WTC11 (cell line): Measurements from ENCODE around the gene SLC6A18. TPM values are rescaled to one million over a fixed set of nuclear protein-coding genes. Genes with fewer than 3 reads are reported as not detected.

ENCODE experiments used
- ATAC-seq: fragments of 200-7000 bp; cut with Tn5 transposase; 2 replicates; pipeline ENCODE4 v1.10.0; 2021; ENCODE audit warnings: mild to moderate bottlenecking, moderate library complexity
- CTCF ChIA-PET: fragments of 300-600 bp; sonication (Branson Sonifier 250); formaldehyde crosslinking; loops from one replicate; lab custom pipeline; 2021; ENCODE audit warnings: antibody characterized with exemption; lab: Charles Lee
- POLR2A ChIA-PET: fragments of 350-600 bp; sonication (Branson Sonifier 250); formaldehyde crosslinking; loops from one replicate; lab custom pipeline; 2021; ENCODE audit warnings: antibody characterized with exemption; lab: Charles Lee
- DNase-seq: peaks from one replicate; pipeline ENCODE4 v3.0.0; 2021; ENCODE audit warnings: low spot score
- H3K27ac Mint-ChIP-seq: 2 replicates; pipeline ENCODE4 v1.8.0; 2021; ENCODE audit warnings: mixed read lengths
- H3K27me3 Mint-ChIP-seq: 2 replicates; pipeline ENCODE4 v1.8.0; 2021; ENCODE audit warnings: low read depth, mild to moderate bottlenecking, moderate library complexity, mixed read lengths
- H3K36me3 Mint-ChIP-seq: 2 replicates; pipeline ENCODE4 v1.8.0; 2021; ENCODE audit warnings: mixed read lengths
- H3K4me1 Mint-ChIP-seq: 2 replicates; pipeline ENCODE4 v1.8.0; 2022; ENCODE audit warnings: mixed read lengths
- H3K4me3 Mint-ChIP-seq: 2 replicates; pipeline ENCODE4 v1.8.0; 2021; ENCODE audit warnings: mild to moderate bottlenecking, moderate library complexity, mixed read lengths
- H3K9me3 Mint-ChIP-seq: 2 replicates; pipeline ENCODE4 v1.8.0; 2021; ENCODE audit warnings: mixed read lengths
- ATF1 ChIP-seq: sonication (generic); formaldehyde crosslinking; IDR thresholded peaks from 2 replicates; pipeline ENCODE4 v1.8.1; 2023; ENCODE audit warnings: mild to moderate bottlenecking, moderate library complexity, missing genetic modification reagents
- CREM ChIP-seq: sonication (generic); formaldehyde crosslinking; IDR thresholded peaks from 2 replicates; pipeline ENCODE4 v1.8.1; 2022; ENCODE audit warnings: mild to moderate bottlenecking, missing genetic modification reagents, moderate library complexity
- ELF4 ChIP-seq: sonication (generic); formaldehyde crosslinking; IDR thresholded peaks from 2 replicates; pipeline ENCODE4 v1.8.1; 2022; ENCODE audit warnings: low read depth, mild to moderate bottlenecking, moderate library complexity, missing genetic modification reagents
- EMX1 ChIP-seq: fragments of 250-450 bp; sonication (Bioruptor Pico); IDR thresholded peaks from 2 replicates; pipeline ENCODE4 v1.8.0; 2021; ENCODE audit warnings: mild to moderate bottlenecking
- GABPB1 ChIP-seq: sonication (generic); formaldehyde crosslinking; IDR thresholded peaks from 2 replicates; pipeline ENCODE4 v1.8.1; 2023; ENCODE audit warnings: mild to moderate bottlenecking, missing genetic modification reagents
- HMGA2 ChIP-seq: fragments of 250-450 bp; sonication (Bioruptor Pico); IDR thresholded peaks from 2 replicates; pipeline ENCODE4 v1.4.0; 2021; ENCODE audit warnings: mild to moderate bottlenecking, moderate library complexity
- IRF2 ChIP-seq: sonication (generic); formaldehyde crosslinking; IDR thresholded peaks from 2 replicates; pipeline ENCODE4 v1.8.0; 2022; ENCODE audit warnings: low read depth, missing genetic modification reagents, borderline replicate concordance
- JUN ChIP-seq: sonication (generic); formaldehyde crosslinking; IDR thresholded peaks from 2 replicates; pipeline ENCODE4 v1.8.0; 2023; ENCODE audit warnings: mild to moderate bottlenecking, missing genetic modification reagents
- NFATC4 ChIP-seq: fragments of 250-450 bp; sonication (Bioruptor Pico); IDR thresholded peaks from 2 replicates; pipeline ENCODE4 v1.9.0; 2021; ENCODE audit warnings: mild to moderate bottlenecking
- RELA ChIP-seq: sonication (generic); formaldehyde crosslinking; IDR thresholded peaks from 2 replicates; pipeline ENCODE4 v1.8.1; 2022; ENCODE audit warnings: missing genetic modification reagents, mild to moderate bottlenecking, borderline replicate concordance
- SP1 ChIP-seq: sonication (generic); formaldehyde crosslinking; conservative IDR thresholded peaks from 2 replicates; pipeline ENCODE4 v1.8.1; 2022; ENCODE audit warnings: missing genetic modification reagents
- TCF7 ChIP-seq: sonication (generic); formaldehyde crosslinking; IDR thresholded peaks from 2 replicates; pipeline ENCODE4 v1.8.0; 2022; ENCODE audit warnings: mild to moderate bottlenecking, low read depth, missing genetic modification reagents, moderate library complexity
- ZNF121 ChIP-seq: sonication (generic); formaldehyde crosslinking; IDR thresholded peaks from 2 replicates; pipeline ENCODE4 v1.8.0; 2023; ENCODE audit warnings: missing genetic modification reagents
- ZNF232 ChIP-seq: sonication (generic); formaldehyde crosslinking; IDR thresholded peaks from 2 replicates; pipeline ENCODE4 v1.8.0; 2022; ENCODE audit warnings: mild to moderate bottlenecking, missing genetic modification reagents
- ZNF263 ChIP-seq: sonication (generic); formaldehyde crosslinking; IDR thresholded peaks from 2 replicates; pipeline ENCODE4 v1.8.1; 2022; ENCODE audit warnings: low read depth, mild to moderate bottlenecking, moderate library complexity, missing genetic modification reagents
- total RNA-seq: library from RNA; stranded (reverse); gene quantifications from 3 replicates; pipeline ENCODE4 v1.2.3, GENCODE V29; 2021
- TF ChIP-seq, protein P1 (sequence below): sonication (generic); formaldehyde crosslinking; IDR thresholded peaks from 2 replicates; pipeline ENCODE4 v1.8.1; 2022; ENCODE audit warnings: low read depth, missing genetic modification reagents, borderline replicate concordance
- TF ChIP-seq, protein P2 (sequence below): sonication (generic); formaldehyde crosslinking; IDR thresholded peaks from 2 replicates; pipeline ENCODE4 v1.8.1; 2023; ENCODE audit warnings: mild to moderate bottlenecking, missing genetic modification reagents, borderline replicate concordance
- TF ChIP-seq, protein P3 (sequence below): fragments of 250-450 bp; sonication (Bioruptor Pico); conservative IDR thresholded peaks from 2 replicates; pipeline ENCODE4 v1.9.0; 2021; ENCODE audit warnings: mild to moderate bottlenecking
- TF ChIP-seq, protein P4 (sequence below): sonication (generic); formaldehyde crosslinking; conservative IDR thresholded peaks from 2 replicates; pipeline ENCODE4 v1.8.1; 2022; ENCODE audit warnings: mild to moderate bottlenecking, missing genetic modification reagents
- TF ChIP-seq, protein P5 (sequence below): sonication (generic); formaldehyde crosslinking; IDR thresholded peaks from 2 replicates; pipeline ENCODE4 v1.8.1; 2023; ENCODE audit warnings: mild to moderate bottlenecking, moderate library complexity, missing genetic modification reagents
- TF ChIP-seq, protein P6 (sequence below): fragments of 250-450 bp; sonication (Bioruptor Pico); IDR thresholded peaks from 2 replicates; pipeline ENCODE4 v1.9.0; 2021; ENCODE audit warnings: moderate library complexity, mild to moderate bottlenecking, inconsistent platforms, borderline replicate concordance

Gene SLC6A18
- total RNA-seq, 1 experiment from 2014 or later, result not detected

DNA sequence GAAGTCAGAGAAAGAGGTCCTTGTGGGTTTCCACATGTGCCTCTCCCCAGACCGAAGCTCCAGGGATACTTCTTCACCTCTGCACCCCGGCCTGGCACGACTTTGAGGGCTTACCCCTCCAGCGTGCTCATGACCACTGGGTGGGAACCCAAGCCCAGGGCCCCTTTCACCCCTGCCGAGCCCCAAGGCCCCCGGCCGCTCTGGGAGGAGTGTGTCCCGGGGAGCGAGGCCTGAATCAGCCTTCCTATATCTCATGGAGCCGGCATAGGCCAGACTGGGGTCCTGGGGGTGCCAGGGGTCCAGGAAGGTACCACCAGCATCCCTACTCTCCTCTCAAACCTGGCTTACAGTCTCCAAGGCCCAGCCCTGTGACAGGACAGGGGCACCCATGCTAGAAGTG is 52.6 kb downstream of the SLC6A18 start:
- Mint-ChIP-seq H3K9me3 (no peaks in the 10 kb centered on the region), H3K27me3 (no peaks in the 10 kb centered on the region), H3K4me3 (no peak overlapping the region), H3K36me3 (peaks cover 25% of the 10 kb centered on the region), H3K27ac (no peak overlapping the region), H3K4me1 (no peaks in the 10 kb centered on the region)
- DNase-seq, result no peak
- CTCF ChIA-PET, result no interaction called here
- TF ChIP-seq GABPB1 (no peak), IRF2 (CRISPR knock-in tag) (no peak), NFATC4 (no peak), RELA (CRISPR knock-in tag) (no peak), TCF7 (no peak), ELF4 (no peak), EMX1 (CRISPR knock-in tag) (no peak)
- TF ChIP-seq, protein P1, sequence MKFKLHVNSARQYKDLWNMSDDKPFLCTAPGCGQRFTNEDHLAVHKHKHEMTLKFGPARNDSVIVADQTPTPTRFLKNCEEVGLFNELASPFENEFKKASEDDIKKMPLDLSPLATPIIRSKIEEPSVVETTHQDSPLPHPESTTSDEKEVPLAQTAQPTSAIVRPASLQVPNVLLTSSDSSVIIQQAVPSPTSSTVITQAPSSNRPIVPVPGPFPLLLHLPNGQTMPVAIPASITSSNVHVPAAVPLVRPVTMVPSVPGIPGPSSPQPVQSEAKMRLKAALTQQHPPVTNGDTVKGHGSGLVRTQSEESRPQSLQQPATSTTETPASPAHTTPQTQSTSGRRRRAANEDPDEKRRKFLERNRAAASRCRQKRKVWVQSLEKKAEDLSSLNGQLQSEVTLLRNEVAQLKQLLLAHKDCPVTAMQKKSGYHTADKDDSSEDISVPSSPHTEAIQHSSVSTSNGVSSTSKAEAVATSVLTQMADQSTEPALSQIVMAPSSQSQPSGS (CRISPR knock-in tag), result no peak
- TF ChIP-seq, protein P2, sequence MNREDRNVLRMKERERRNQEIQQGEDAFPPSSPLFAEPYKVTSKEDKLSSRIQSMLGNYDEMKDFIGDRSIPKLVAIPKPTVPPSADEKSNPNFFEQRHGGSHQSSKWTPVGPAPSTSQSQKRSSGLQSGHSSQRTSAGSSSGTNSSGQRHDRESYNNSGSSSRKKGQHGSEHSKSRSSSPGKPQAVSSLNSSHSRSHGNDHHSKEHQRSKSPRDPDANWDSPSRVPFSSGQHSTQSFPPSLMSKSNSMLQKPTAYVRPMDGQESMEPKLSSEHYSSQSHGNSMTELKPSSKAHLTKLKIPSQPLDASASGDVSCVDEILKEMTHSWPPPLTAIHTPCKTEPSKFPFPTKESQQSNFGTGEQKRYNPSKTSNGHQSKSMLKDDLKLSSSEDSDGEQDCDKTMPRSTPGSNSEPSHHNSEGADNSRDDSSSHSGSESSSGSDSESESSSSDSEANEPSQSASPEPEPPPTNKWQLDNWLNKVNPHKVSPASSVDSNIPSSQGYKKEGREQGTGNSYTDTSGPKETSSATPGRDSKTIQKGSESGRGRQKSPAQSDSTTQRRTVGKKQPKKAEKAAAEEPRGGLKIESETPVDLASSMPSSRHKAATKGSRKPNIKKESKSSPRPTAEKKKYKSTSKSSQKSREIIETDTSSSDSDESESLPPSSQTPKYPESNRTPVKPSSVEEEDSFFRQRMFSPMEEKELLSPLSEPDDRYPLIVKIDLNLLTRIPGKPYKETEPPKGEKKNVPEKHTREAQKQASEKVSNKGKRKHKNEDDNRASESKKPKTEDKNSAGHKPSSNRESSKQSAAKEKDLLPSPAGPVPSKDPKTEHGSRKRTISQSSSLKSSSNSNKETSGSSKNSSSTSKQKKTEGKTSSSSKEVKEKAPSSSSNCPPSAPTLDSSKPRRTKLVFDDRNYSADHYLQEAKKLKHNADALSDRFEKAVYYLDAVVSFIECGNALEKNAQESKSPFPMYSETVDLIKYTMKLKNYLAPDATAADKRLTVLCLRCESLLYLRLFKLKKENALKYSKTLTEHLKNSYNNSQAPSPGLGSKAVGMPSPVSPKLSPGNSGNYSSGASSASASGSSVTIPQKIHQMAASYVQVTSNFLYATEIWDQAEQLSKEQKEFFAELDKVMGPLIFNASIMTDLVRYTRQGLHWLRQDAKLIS (CRISPR knock-in tag), result no peak
- POLR2A ChIA-PET, result no interaction called here
- ATAC-seq, result no peak

DNA sequence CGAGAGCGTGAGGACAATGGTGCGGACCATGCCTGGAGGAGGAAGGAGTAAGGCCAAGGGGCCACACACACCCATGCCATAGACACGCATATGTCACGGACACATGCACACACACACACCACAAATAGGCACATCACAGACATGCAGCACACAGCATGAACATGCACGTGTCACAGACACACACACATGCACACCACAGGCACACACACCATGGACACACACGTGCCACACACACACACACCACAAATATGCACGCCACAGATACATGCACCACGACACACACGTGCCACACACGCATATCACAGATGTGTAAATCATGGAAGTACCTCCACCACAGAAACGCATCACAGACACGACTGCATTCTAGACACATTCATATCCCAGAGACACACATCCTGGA is 53.0 kb downstream of the SLC6A18 start:
- TF ChIP-seq SP1 (CRISPR knock-in tag), result no peak
- no peak for TF ChIP-seq NFATC4
- no peak for TF ChIP-seq ZNF121 (CRISPR knock-in tag)
- TF ChIP-seq ZNF232, result no peak
- TF ChIP-seq, protein P3, sequence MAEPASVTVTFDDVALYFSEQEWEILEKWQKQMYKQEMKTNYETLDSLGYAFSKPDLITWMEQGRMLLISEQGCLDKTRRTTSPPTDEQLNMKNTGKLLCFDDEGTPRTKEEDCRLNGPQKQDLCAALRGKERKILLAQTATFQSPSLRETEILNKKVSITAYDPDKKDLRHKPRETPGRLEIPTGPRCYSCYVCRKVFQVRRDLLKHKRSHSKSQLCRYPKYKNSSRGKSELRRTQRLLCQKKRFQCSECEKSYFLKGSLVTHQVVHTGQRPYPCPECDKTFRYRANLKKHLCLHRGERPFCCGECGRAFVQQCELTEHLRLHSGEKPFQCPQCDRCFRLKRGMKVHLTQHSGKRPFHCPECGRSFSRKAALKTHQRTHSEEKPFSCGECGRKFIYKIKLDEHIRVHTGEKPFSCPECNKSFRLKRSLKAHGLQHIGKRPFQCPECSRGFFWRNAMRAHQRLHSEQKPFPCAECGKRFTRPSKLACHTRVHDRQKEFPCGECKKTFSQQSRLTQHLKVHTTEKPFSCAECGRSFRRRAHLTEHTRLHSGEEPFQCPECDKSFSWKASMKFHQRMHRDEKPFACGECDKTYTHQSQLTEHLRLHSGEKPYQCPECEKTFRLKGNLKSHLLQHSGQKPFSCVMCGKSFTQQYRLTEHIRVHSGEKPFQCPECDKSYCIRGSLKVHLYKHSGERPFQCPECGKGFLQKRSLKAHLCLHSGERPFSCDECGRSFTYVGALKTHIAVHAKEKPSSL (CRISPR knock-in tag), result no peak
- TF ChIP-seq ZNF263 (CRISPR knock-in tag), result no peak
- TF ChIP-seq, protein P4, sequence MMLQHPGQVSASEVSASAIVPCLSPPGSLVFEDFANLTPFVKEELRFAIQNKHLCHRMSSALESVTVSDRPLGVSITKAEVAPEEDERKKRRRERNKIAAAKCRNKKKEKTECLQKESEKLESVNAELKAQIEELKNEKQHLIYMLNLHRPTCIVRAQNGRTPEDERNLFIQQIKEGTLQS (CRISPR knock-in tag), result no peak
- TF ChIP-seq, protein P5, sequence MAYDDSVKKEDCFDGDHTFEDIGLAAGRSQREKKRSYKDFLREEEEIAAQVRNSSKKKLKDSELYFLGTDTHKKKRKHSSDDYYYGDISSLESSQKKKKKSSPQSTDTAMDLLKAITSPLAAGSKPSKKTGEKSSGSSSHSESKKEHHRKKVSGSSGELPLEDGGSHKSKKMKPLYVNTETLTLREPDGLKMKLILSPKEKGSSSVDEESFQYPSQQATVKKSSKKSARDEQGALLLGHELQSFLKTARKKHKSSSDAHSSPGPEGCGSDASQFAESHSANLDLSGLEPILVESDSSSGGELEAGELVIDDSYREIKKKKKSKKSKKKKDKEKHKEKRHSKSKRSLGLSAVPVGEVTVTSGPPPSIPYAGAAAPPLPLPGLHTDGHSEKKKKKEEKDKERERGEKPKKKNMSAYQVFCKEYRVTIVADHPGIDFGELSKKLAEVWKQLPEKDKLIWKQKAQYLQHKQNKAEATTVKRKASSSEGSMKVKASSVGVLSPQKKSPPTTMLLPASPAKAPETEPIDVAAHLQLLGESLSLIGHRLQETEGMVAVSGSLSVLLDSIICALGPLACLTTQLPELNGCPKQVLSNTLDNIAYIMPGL (CRISPR knock-in tag), result no peak
- TF ChIP-seq, protein P6, sequence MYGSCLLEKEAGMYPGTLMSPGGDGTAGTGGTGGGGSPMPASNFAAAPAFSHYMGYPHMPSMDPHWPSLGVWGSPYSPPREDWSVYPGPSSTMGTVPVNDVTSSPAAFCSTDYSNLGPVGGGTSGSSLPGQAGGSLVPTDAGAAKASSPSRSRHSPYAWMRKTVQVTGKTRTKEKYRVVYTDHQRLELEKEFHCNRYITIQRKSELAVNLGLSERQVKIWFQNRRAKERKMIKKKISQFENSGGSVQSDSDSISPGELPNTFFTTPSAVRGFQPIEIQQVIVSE (CRISPR knock-in tag), result no peak
- TF ChIP-seq ATF1 (CRISPR knock-in tag), result no peak
- no peak for TF ChIP-seq CREM
- no peak for TF ChIP-seq HMGA2 (CRISPR knock-in tag)
- TF ChIP-seq JUN (CRISPR knock-in tag), result no peak
- ChIA-PET CTCF (no interaction called here), POLR2A (no interaction called here)
- no peaks in the 10 kb centered on the region for H3K9me3 Mint-ChIP-seq
- H3K4me3 Mint-ChIP-seq, result no peak overlapping the region
- ATAC-seq (no peak), DNase-seq (no peak)
- peaks cover 25% of the 10 kb centered on the region for H3K36me3 Mint-ChIP-seq
- H3K27ac Mint-ChIP-seq, result no peak overlapping the region
- H3K27me3 Mint-ChIP-seq, result no peaks in the 10 kb centered on the region
- H3K4me1 Mint-ChIP-seq, result no peaks in the 10 kb centered on the region
